Endothelial cell of umbilical vein (primary cell): Measurements from ENCODE around the gene QRICH2. TPM values are rescaled to one million over a fixed set of nuclear protein-coding genes. Genes with fewer than 3 reads are reported as not detected.

Source experiments
- BruUV-seq: library from RNA; stranded (reverse); fragments of 400-500 nt; replicated peaks from 2 replicates; lab custom pipeline; 2021; lab: Mats Ljungman, UMichigan
- CTCF ChIA-PET: fragments of 300-600, 350-600 bp; sonication (Branson Sonifier 250); formaldehyde crosslinking; loops from one replicate; lab custom pipeline; 2021; ENCODE audit warnings: antibody characterized with exemption, inconsistent platforms; lab: Charles Lee
- POLR2A ChIA-PET: fragments of 300-600, 350-600 bp; sonication (Branson Sonifier 250); formaldehyde crosslinking; loops from one replicate; lab custom pipeline; 2021; ENCODE audit warnings: antibody characterized with exemption, inconsistent platforms; lab: Charles Lee
- DNase-seq: peaks from one replicate; pipeline ENCODE4 v3.0.0-alpha.2; 2011; ENCODE audit warnings: low read depth, low spot score
- FAIRE-seq: peaks from 2 replicates; lab custom pipeline; 2011; peaks lifted over from hg19 to GRCh38; lab: Jason Lieb, UNC
- H2AFZ ChIP-seq: 2 replicates; pipeline ENCODE4 v1.6.0; 2012; ENCODE audit warnings: low read depth, low read length, control low read depth, inconsistent platforms
- H3K27ac ChIP-seq: 2 replicates; pipeline ENCODE4 v1.5.1; 2011; ENCODE audit warnings: low read depth, mild to moderate bottlenecking, control low read depth, low read length, moderate library complexity; ENCODE audit not compliant: insufficient read depth
- H3K27me3 ChIP-seq, 2 experiments: 2 replicates each; pipeline versions ENCODE4 v1.6.0 to v1.6.1; 2011; ENCODE audit warnings: low read length in 2 of 2, mixed read lengths in 1 of 2; ENCODE audit not compliant: control insufficient read depth in 2 of 2, insufficient read depth in 2 of 2
- H3K36me3 ChIP-seq, 2 experiments: 2 replicates in 1 of 2; 3 replicates in 1 of 2; pipeline ENCODE4 v1.5.1; 2011; ENCODE audit warnings: low read length in 2 of 2, mild to moderate bottlenecking in 1 of 2, moderate library complexity in 1 of 2; ENCODE audit not compliant: control insufficient read depth in 2 of 2, insufficient read depth in 2 of 2; ENCODE audit errors: extremely low read depth in 1 of 2
- H3K4me1 ChIP-seq: 3 replicates; pipeline ENCODE4 v1.5.1; 2011; ENCODE audit warnings: mild to moderate bottlenecking, low read length; ENCODE audit not compliant: control insufficient read depth, insufficient read depth; ENCODE audit errors: extremely low read depth
- H3K4me2 ChIP-seq: 2 replicates; pipeline ENCODE4 v1.6.1; 2011; ENCODE audit warnings: low read length, control low read depth, mixed read lengths; ENCODE audit not compliant: insufficient read depth
- H3K4me3 ChIP-seq, 3 experiments: fragments of 200-600 bp in 1 of 3; sonication (generic), shearing (Covaris generic) in 1 of 3; replicated peaks in 1 of 3; 2 replicates each; pipeline ENCODE4 v1.5.1; 2011 to 2016; ENCODE audit warnings: control low read depth in 3 of 3, low read length in 3 of 3, mild to moderate bottlenecking in 2 of 3, inconsistent platforms in 1 of 3, low read depth in 1 of 3, moderate library complexity in 1 of 3; ENCODE audit not compliant: insufficient read depth in 1 of 3
- H3K79me2 ChIP-seq: 2 replicates; pipeline ENCODE4 v1.6.0; 2012; ENCODE audit warnings: low read length, inconsistent platforms; ENCODE audit not compliant: control insufficient read depth, insufficient read depth
- H3K9ac ChIP-seq: replicated peaks from 2 replicates; pipeline ENCODE3; 2011; ENCODE audit warnings: low read length, control low read depth; ENCODE audit not compliant: insufficient read depth; ENCODE audit errors: extremely low read depth
- H3K9me1 ChIP-seq: replicated peaks from 3 replicates; pipeline ENCODE4 v1.6.0; 2011; ENCODE audit warnings: mild to moderate bottlenecking, low read length; ENCODE audit not compliant: control insufficient read depth, insufficient read depth; ENCODE audit errors: extremely low read depth
- H3K9me3 ChIP-seq: replicated peaks from 2 replicates; pipeline ENCODE4 v1.5.1; 2012; ENCODE audit warnings: low read length, inconsistent platforms; ENCODE audit not compliant: control insufficient read depth, insufficient read depth
- H4K20me1 ChIP-seq: replicated peaks from 2 replicates; pipeline ENCODE3; 2011; ENCODE audit warnings: mild to moderate bottlenecking, low read length; ENCODE audit not compliant: control insufficient read depth, insufficient read depth; ENCODE audit errors: extremely low read depth
- CTCF ChIP-seq, 2 donors: IDR thresholded peaks; 1 replicate in 1 of 2; 2 replicates in 1 of 2; pipeline ENCODE4 v1.5.1; 2011; ENCODE audit warnings: low read length in 2 of 2, mild to moderate bottlenecking in 2 of 2, moderate library complexity in 2 of 2, control low read depth in 1 of 2, inconsistent platforms in 1 of 2, low read depth in 1 of 2; ENCODE audit not compliant: insufficient read depth in 1 of 2; ENCODE audit errors: extremely low read depth in 1 of 2
- EZH2 ChIP-seq: IDR thresholded peaks from 2 replicates; pipeline ENCODE4 v1.6.1; 2012; ENCODE audit warnings: borderline replicate concordance, low read depth, mild to moderate bottlenecking, moderate library complexity, low read length, inconsistent platforms; ENCODE audit not compliant: severe bottlenecking
- FOS ChIP-seq: IDR thresholded peaks from 2 replicates; pipeline ENCODE4 v1.6.1; 2011; ENCODE audit warnings: mild to moderate bottlenecking, low read length, moderate library complexity, borderline replicate concordance; ENCODE audit not compliant: insufficient read depth
- GATA2 ChIP-seq: IDR thresholded peaks from 2 replicates; pipeline ENCODE4 v1.7.0; 2011; ENCODE audit warnings: low read depth, mild to moderate bottlenecking, moderate library complexity, mixed read lengths, low read length; ENCODE audit not compliant: insufficient read length, insufficient read depth
- JUN ChIP-seq: IDR thresholded peaks from 2 replicates; pipeline ENCODE4 v1.6.1; 2011; ENCODE audit warnings: borderline replicate concordance, low read depth; ENCODE audit not compliant: insufficient read length, insufficient read depth
- MAX ChIP-seq: IDR thresholded peaks from 2 replicates; pipeline ENCODE4 v1.6.1; 2011; ENCODE audit not compliant: insufficient read depth, insufficient read length
- MYC ChIP-seq: IDR thresholded peaks from one replicate; pipeline ENCODE4 v1.6.1; 2011; ENCODE audit warnings: mild to moderate bottlenecking, low read depth, low read length
- POLR2A ChIP-seq: IDR thresholded peaks from 2 replicates; pipeline ENCODE4 v1.6.1; 2012; ENCODE audit warnings: low read depth, mild to moderate bottlenecking, control low read depth, low read length
- POLR2AphosphoS5 ChIP-seq: IDR thresholded peaks from 2 replicates; pipeline ENCODE4 v1.6.1; 2012; ENCODE audit warnings: low read depth, mild to moderate bottlenecking, control low read depth, low read length, moderate library complexity; ENCODE audit not compliant: insufficient read depth
- dilution Hi-C: fragments of 300-500 bp; cut with MboI; formaldehyde crosslinking; loops from one replicate; pipeline ENCODE4 v1.15.0; 2019; ENCODE audit warnings: low sequenced_read_pairs; ENCODE audit not compliant: extremely low pct_ligation_motif_present
- intact Hi-C: fragments of 100-400 bp; cut with micrococcal nuclease; formaldehyde crosslinking; loops from one replicate; pipeline ENCODE4 v1.10.0; 2022
- polyA plus RNA-seq, 4 experiments: library from polyadenylated mRNA; depleted of rRNA in 3 of 4; stranded (reverse) in 3 of 4; unstranded in 1 of 4; fragments of >200 nt; gene quantifications; 2 replicates each; pipeline versions ENCODE4 v1.2.1 to v1.2.3, GENCODE V29; 2011 to 2012; ENCODE audit warnings: missing spikeins in 1 of 4
- total RNA-seq: library from RNA; stranded (reverse); gene quantifications from 2 replicates; pipeline ENCODE4 v1.2.3, GENCODE V29; 2021

QRICH2 gene
- total and polyA plus RNA-seq, 2 donors (not counting 3 experiments of a cell fraction or from before 2014, with no cell fraction given): 6.7 to 9.6 TPM

- Histone ChIP-seq H3K4me3 (no peak overlapping the region), H3K27me3 (peaks cover 35 to 42% of the 10 kb centered on the region in 2 experiments), H2AFZ (no peak overlapping the region), H4K20me1 (no peaks in the 10 kb centered on the region), H3K9me1 (no peaks in the 10 kb centered on the region), H3K4me2 (no peak overlapping the region), H3K9ac (no peak overlapping the region), H3K79me2 (no peaks in the 10 kb centered on the region), H3K9me3 (no peaks in the 10 kb centered on the region), H3K36me3 (no peaks in the 10 kb centered on the region), H3K4me1 (peaks cover 7% of the 10 kb centered on the region), H3K27ac (no peak overlapping the region)
- CTCF ChIA-PET: interaction anchor here (1.3 to 7.2 kb wide), 3 partner anchors 15 to 35 kb away, joined by 3 to 125 read pairs (median 4); no protein-coding TSS in a partner anchor
- POLR2A ChIA-PET: no interaction called here
- no peak for TF ChIP-seq CTCF (IDR thresholded peaks at IDR 0.05; ENCODE audit: extremely low read depth in 1 of 2, insufficient read depth in 1 of 2, low read depth in 1 of 2, low read length in 2 of 2)
- FAIRE-seq: no peak
- dilution Hi-C loops: no loop called here
- DNase-seq: no peak
- no TSS peak for BruUV-seq
- intact Hi-C loops: no loop called here
Observed at GRCh38 chr17:76243826-76244679, 64.0 kb downstream of the QRICH2 start.

- dilution Hi-C loops: no loop called here
- Histone ChIP-seq H3K9me3 (no peaks in the 10 kb centered on the region), H3K27ac (no peak overlapping the region), H3K27me3 (peaks cover 50 to 60% of the 10 kb centered on the region in 2 experiments), H3K4me2 (no peak overlapping the region), H3K36me3 (no peaks in the 10 kb centered on the region), H3K79me2 (no peaks in the 10 kb centered on the region), H3K4me1 (peaks cover 7% of the 10 kb centered on the region), H3K4me3 (no peak overlapping the region), H2AFZ (no peak overlapping the region), H3K9me1 (no peaks in the 10 kb centered on the region), H3K9ac (no peak overlapping the region), H4K20me1 (no peaks in the 10 kb centered on the region)
- TF ChIP-seq GATA2 (no peak), FOS (no peak), JUN (no peak), POLR2A (no peak), EZH2 (no peak), POLR2AphosphoS5 (no peak), MAX (no peak), CTCF (IDR thresholded peaks at IDR 0.05; ENCODE audit: extremely low read depth in 1 of 2, insufficient read depth in 1 of 2, low read depth in 1 of 2, low read length in 2 of 2) (no peak), MYC (no peak)
- CTCF ChIA-PET: interaction anchor here (1.1 to 2.6 kb wide), 4 partner anchors 10 to 60 kb away, joined by 3 to 16 read pairs (median 4); no protein-coding TSS in a partner anchor
- POLR2A ChIA-PET: no interaction called here
- no TSS peak for BruUV-seq
- no peak for FAIRE-seq
- no peak for DNase-seq
- intact Hi-C loops: loop anchor here (2.0 kb wide), 1 partner anchor 23 kb away; the partner anchor contains the start of gene UBALD2
Observed at GRCh38 chr17:76241691-76242255, 66.3 kb downstream of the QRICH2 start.
